Heart right ventricle (tissue), 16 donors: ENCODE data around the gene STARD3NL. TPM values are rescaled to one million over a fixed set of nuclear protein-coding genes. Genes with fewer than 3 reads are reported as not detected.

Source experiments
- ATAC-seq, 8 donors: fragments of 200-7000 bp; cut with Tn5 transposase; one replicate each; pipeline ENCODE4 v1.9.1; 2020; ENCODE audit warnings: mild to moderate bottlenecking in 8 of 8, moderate library complexity in 8 of 8, moderate number of reproducible peaks in 1 of 8
- DNase-seq, 2 donors: peaks; one replicate each; pipeline ENCODE4 v3.0.0-alpha.2; 2020
- H3K27ac ChIP-seq, 10 donors: fragments of 200-600 bp; sonication (generic) in 2 of 10; one replicate each; pipeline versions ENCODE4 v1.5.0 to v1.8.0; 2020 to 2022; ENCODE audit warnings: mild to moderate bottlenecking in 3 of 10
- H3K27me3 ChIP-seq, 7 donors: fragments of 200-600 bp; one replicate each; pipeline ENCODE4 v1.8.0; 2021 to 2022; ENCODE audit warnings: mild to moderate bottlenecking in 2 of 7
- H3K36me3 ChIP-seq, 9 donors: fragments of 200-600 bp; sonication (generic) in 1 of 9; one replicate each; pipeline versions ENCODE4 v1.5.0 to v1.8.0; 2020 to 2022; ENCODE audit warnings: mild to moderate bottlenecking in 2 of 9
- H3K4me1 ChIP-seq, 9 donors: fragments of 200-600 bp; sonication (generic) in 1 of 9; one replicate each; pipeline versions ENCODE4 v1.5.0 to v1.8.0; 2020 to 2022; ENCODE audit warnings: mild to moderate bottlenecking in 4 of 9
- H3K4me3 ChIP-seq, 10 donors: fragments of 200-600 bp; sonication (generic) in 2 of 10; one replicate each; pipeline versions ENCODE4 v1.5.0 to v1.8.0; 2020 to 2022; ENCODE audit warnings: mild to moderate bottlenecking in 7 of 10, moderate library complexity in 2 of 10
- H3K9me3 ChIP-seq, 11 donors: fragments of 200-600 bp in 10 of 11; sonication (generic) in 2 of 11; one replicate each; pipeline versions ENCODE4 v1.5.0 to v1.8.0; 2013 to 2022; ENCODE audit warnings: mild to moderate bottlenecking in 2 of 11, control low read depth in 1 of 11, moderate library complexity in 1 of 11
- WGBS, 2 donors: extraction: QIAGEN DNeasy Blood & Tissue Kit; methylation state at CpG; one replicate each; pipeline ENCODE4 v1.1.7; 2013; ENCODE audit warnings: inconsistent platforms in 1 of 2; 5-methylcytosine and 5-hydroxymethylcytosine counted together
- intact Hi-C, 10 donors: fragments of 100-400 bp; cut with DNase I; formaldehyde crosslinking; loops; one replicate each; pipeline versions ENCODE4 v1.11.1 to v1.14.2; 2022
- polyA plus RNA-seq, 2 donors: library from polyadenylated mRNA; stranded (reverse); fragments of 200-250 nt; gene quantifications; one replicate each; pipeline ENCODE4 v1.2.3, GENCODE V29; 2013
- total RNA-seq, 10 donors: library from RNA; stranded (reverse); fragmentation: NEBNext Ultra II Directional in 3 of 10; extraction: Animal tissue kit (Norgen Biotek cat#: 25700) in 3 of 10; gene quantifications; one replicate each; pipeline versions ENCODE4 v1.2.1 to v1.2.4, GENCODE V29; 2021 to 2023
- TF ChIP-seq, protein P1 (sequence below), 9 donors: fragments of 200-600 bp; sonication (generic) in 2 of 9; IDR thresholded peaks; one replicate each; pipeline versions ENCODE4 v1.5.0 to v1.8.0; 2021 to 2022; ENCODE audit warnings: antibody characterized with exemption in 9 of 9, mild to moderate bottlenecking in 5 of 9, moderate library complexity in 1 of 9
- donor health status: Arrhythmogenic right ventricular cardiomyopathy.
- donor health status: ischemic (EF 13 %, LVEDD 7.1; RV severe dilation, severe dysfunction).
- donor health status: healthy with polysubstance abuse.
- donor health status: DM: no; HTN: yes; CAD: no.
- donor health status: DM: no; HTN: no; CAD: no.
- donor health status: ischemic (EF 25% LVEDD 6.9; RV normal size, moderate dysfunction).
- donor health status: ischemic (EF 25% LVEDD 5.7; RV mildly dilated, moderate dysfunction).
- donor health status: healthy.
- donor health status: DM: yes; HTN: yes; CAD: no.
- donor health status: Ischemic cardiomyopathy.
- donor health status: ischemic (EF 35%, LVEDD 5.7; RV mildly dilated, moderate dysfunction).
- donor health status: nonischemic (EF 11% LVEDD 7.7; RV severe dilation, severe dysfunction).
- donor health status: DM: yes; HTN: yes; CAD: no.
- donor health status: PGD.
- donor health status: ischemic (EF 29% LVEDD 5.4; RV normal size, mild dysfunction).
- donor health status: nonischemic (EF 23%, LVEDD 6.1; RV moderate dilation, normal function).

The STARD3NL gene
- total and polyA plus RNA-seq, 12 donors = 11.9 to 29.3 (median 24.1) TPM

DNA sequence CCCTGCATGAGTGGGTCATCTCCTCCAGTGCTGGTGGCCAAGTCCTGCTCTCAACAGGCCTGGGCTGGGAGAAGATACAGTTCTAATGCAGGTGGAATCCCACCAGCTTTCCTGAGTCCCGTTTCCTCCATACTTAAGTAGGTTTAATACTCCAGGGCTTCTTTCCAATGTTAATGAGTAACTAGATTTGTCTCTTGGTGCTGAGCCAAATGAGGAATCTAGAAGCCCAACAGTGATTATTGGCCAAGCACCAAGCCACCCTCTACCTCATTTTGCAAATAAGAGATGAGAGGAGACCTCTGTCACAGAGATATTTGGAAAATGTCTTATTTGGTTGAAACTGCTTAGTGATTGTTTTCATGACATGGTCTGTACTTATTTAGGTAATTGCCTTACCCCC, 37.1 kb downstream of the STARD3NL start:
- TF ChIP-seq, protein P1, sequence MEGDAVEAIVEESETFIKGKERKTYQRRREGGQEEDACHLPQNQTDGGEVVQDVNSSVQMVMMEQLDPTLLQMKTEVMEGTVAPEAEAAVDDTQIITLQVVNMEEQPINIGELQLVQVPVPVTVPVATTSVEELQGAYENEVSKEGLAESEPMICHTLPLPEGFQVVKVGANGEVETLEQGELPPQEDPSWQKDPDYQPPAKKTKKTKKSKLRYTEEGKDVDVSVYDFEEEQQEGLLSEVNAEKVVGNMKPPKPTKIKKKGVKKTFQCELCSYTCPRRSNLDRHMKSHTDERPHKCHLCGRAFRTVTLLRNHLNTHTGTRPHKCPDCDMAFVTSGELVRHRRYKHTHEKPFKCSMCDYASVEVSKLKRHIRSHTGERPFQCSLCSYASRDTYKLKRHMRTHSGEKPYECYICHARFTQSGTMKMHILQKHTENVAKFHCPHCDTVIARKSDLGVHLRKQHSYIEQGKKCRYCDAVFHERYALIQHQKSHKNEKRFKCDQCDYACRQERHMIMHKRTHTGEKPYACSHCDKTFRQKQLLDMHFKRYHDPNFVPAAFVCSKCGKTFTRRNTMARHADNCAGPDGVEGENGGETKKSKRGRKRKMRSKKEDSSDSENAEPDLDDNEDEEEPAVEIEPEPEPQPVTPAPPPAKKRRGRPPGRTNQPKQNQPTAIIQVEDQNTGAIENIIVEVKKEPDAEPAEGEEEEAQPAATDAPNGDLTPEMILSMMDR (IDR thresholded peaks at IDR 0.05) = no peak
- no peaks in the 10 kb centered on the region for H3K9me3 ChIP-seq
- peaks cover 6 to 31% (median 20%) of the 10 kb centered on the region in 9 donors for H3K4me1 ChIP-seq
- peak overlapping the region in 3 of 10 donors; percentile 27 to 37 (median 28) for H3K27ac ChIP-seq
- intact Hi-C loops = loop anchor here in 4 of 10 donors (2.0 to 10.0 kb wide), 6 partner anchors 36 to 298 kb away; partner anchors contain the start of genes STARD3NL (in 3 of the 4) and SFRP4 (in 1 of the 4)
- 63 to 66% methylated on average over 1 of the region's 1 CpG for WGBS, 2 donors
- no peaks in the 10 kb centered on the region for H3K27me3 ChIP-seq
- ATAC-seq (no peak), DNase-seq (no peak)
- H3K4me3 ChIP-seq = no peak overlapping the region
- H3K36me3 ChIP-seq = peaks cover 0 to 73% (median 18%) of the 10 kb centered on the region in 9 donors

DNA sequence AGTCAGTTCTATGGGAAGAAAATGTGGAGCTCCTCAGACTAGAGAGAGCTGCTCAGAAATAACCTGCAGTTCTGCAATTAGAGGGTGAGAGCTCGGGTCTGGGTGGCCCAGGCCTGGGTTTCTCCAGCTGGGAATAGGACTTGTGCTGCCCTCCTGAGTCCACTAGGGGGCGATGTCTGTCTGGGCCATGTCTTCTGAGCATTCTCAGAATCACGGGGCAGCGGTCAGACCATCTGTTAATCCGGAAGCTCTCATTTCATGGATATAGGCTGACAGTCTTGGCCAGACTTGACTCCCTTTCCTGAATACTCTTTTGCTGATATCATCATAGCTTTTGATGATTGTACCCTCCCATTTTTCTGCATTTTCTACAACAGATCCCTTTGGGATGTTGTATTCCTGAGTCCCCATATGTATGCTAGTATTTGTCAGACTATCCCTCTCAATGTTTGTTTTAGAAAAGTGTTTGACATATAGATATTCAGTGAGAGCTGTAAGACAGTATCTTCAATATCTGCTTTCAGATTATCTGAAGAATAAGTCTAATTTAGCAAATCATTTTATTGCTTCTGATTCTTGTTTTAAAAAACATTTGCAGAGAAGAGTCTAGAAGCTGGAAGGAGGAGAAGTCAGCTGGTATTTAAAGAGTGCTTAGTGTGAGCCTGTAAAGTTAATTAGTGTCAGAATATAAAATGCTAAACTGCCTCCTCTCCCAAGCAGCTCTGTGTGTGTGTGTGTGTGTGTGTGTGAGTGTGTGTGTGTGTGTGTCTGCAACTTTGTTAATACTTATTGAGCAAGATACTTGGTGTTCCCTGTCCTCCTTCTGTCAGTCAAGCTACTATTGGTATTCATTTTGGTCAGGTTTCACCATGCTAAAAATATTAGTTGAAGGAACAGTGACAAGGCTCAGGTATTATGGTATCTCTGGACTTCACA, 38.0 kb downstream of the STARD3NL start:
- TF ChIP-seq, protein P1 (IDR thresholded peaks at IDR 0.05) = peak; percentile 89 to 98 (median 94)
- H3K9me3 ChIP-seq = no peaks in the 10 kb centered on the region
- intact Hi-C loops = loop anchor here in 4 of 10 donors (2.0 to 10.0 kb wide), 6 partner anchors 37 to 299 kb away; partner anchors contain the start of genes STARD3NL (in 3 of the 4) and SFRP4 (in 1 of the 4)
- H3K4me1 ChIP-seq = peaks cover 6 to 28% (median 20%) of the 10 kb centered on the region in 9 donors
- WGBS, 2 donors = 15 to 32% methylated on average over 5 of the region's 5 CpGs
- ATAC-seq = peak; percentile 80 to 92 (median 90)
- DNase-seq = peak; percentile 68 to 80
- H3K27ac ChIP-seq = peak overlapping the region in 3 of 10 donors; percentile 27 to 64 (median 37)
- H3K4me3 ChIP-seq = no peak overlapping the region
- H3K27me3 ChIP-seq = no peaks in the 10 kb centered on the region
- peaks cover 0 to 78% (median 24%) of the 10 kb centered on the region in 9 donors for H3K36me3 ChIP-seq

DNA sequence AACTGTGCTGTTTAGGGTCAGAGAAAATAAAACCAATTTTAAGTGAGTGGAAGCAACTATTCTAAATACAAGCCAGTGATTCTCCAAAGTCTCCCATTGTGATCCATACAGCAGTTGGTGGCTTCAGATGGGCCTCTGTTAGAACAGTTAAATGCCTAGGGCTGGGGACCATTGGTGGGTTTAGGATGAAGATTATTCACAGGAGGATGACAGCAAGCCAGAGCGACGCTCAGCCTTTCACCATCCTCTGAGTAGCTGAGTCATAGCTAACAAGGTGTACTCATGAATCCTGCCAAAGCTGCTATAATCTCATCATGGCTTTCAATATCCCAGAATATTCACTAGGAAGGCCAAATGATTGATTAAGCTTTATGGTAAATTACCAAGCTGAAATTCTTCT, 39.6 kb downstream of the STARD3NL start:
- peaks cover 0 to 88% (median 24%) of the 10 kb centered on the region in 9 donors for H3K36me3 ChIP-seq
- H3K27ac ChIP-seq = peak overlapping the region in 1 of 10 donors; percentile 59
- DNase-seq (no peak), ATAC-seq (no peak)
- no peaks in the 10 kb centered on the region for H3K27me3 ChIP-seq
- 98 to 99% methylated on average over 2 of the region's 2 CpGs for WGBS, 2 donors
- H3K4me1 ChIP-seq = peaks cover 3 to 19% (median 9%) of the 10 kb centered on the region in 9 donors
- H3K4me3 ChIP-seq = no peak overlapping the region
- TF ChIP-seq, protein P1 (IDR thresholded peaks at IDR 0.05) = no peak
- intact Hi-C loops = loop anchor here in 4 of 10 donors (5.0 to 10.0 kb wide), 5 partner anchors 40 to 300 kb away; partner anchors contain the start of genes STARD3NL (in 2 of the 4) and SFRP4 (in 1 of the 4)
- H3K9me3 ChIP-seq = no peaks in the 10 kb centered on the region

DNA sequence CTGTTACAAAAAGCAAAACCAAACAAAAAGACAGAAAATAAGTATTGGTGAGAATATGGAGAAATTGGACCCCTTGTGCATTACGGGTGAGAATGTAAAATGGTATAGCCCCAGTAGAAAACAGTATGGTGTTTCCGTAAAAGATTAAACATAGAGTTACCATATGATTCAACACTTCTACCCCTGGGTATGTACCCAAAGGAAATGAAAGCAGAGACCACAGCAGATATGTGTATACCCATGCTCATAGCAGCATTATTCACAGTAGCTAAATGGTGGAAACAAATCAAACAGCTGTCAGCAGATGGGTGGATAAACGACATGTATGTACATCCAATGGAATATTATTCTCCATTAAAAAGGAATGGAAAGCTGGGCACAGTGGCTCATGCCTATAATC, 42.4 kb downstream of the STARD3NL start:
- TF ChIP-seq, protein P1 (IDR thresholded peaks at IDR 0.05) = no peak
- ATAC-seq (no peak), DNase-seq (no peak)
- Histone ChIP-seq H3K9me3 (no peaks in the 10 kb centered on the region), H3K4me3 (no peak overlapping the region), H3K36me3 (peaks cover 0 to 81% (median 31%) of the 10 kb centered on the region in 9 donors), H3K27me3 (no peaks in the 10 kb centered on the region), H3K27ac (peak overlapping the region in 1 of 10 donors; percentile 59), H3K4me1 (peaks cover 3 to 24% (median 6%) of the 10 kb centered on the region in 9 donors)
- intact Hi-C loops = loop anchor here (2.0 to 10.0 kb wide), 7 partner anchors 94 to 320 kb away; partner anchors contain the start of gene SFRP4 (in 1 of the 10)
- 87 to 90% methylated on average over 3 of the region's 3 CpGs for WGBS, 2 donors
